Stimulated activated CD8-positive, alpha-beta memory T cell treated with anti-CD3 and anti-CD28 coated beads, Interleukin-7, amount 100 ng/mL, for 1 hour (primary cell): ENCODE measurements around the gene HMGCS1.
A peak's percentile ranks its signal among the peaks of the same experiment; 100 is the strongest.
"Not testable (repeated sequence)": the region's sequence is repeated elsewhere in the genome, so short reads cannot be mapped to it uniquely, and the experiment has no call there.

Source experiments
- DNase-seq, 2 donors: peaks; one replicate each; pipeline ENCODE4 v3.0.0-alpha.2; 2020; ENCODE audit warnings: low read depth in 2 of 2

Gene HMGCS1

DNA sequence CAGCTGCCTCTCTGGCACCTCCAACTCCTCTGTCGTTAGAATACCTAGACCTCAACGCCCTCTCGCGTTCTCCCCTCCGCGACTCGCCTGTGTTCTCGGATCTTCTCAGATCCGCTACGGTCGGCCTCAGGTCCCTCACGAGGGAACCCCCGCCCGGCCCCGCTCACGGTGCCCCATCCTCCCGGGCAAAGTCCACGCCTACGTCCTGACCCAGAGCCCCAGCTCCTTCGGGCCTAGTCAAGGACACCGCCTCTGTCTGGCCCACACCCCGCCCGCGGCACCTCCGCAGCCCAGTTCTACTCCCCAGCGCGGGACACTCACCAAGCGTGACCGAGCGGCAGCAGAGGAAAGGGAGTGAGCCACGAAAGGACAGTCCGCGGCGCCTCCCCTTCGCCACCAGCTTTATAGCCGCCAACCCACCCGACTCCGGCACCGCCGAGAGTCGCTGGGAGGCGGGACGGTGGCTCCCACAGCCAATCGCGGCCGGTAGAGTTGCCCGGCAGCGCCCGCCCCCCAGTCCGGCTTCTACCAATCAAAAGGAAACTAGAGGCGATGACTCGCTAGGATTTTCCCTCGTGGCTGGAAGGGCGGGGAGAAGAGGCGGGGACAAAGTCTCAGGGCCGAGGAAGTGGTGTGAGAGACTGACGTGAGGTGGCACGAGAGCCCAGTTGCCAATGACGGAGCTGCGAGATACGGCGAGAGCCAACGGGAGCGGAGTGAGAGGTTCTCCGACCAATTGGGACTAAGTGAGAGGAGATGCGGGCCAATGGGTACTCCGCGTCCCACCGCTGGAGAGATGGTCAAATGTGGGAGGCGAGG is at the start of gene HMGCS1:
Gene HMGCS1, minus strand, starts transcription at position 378 of the 819 bp plus-strand sequence. CDS start 14,447 bp downstream, outside the sequence.
- peak; percentile 93 to 95 for DNase-seq

DNA sequence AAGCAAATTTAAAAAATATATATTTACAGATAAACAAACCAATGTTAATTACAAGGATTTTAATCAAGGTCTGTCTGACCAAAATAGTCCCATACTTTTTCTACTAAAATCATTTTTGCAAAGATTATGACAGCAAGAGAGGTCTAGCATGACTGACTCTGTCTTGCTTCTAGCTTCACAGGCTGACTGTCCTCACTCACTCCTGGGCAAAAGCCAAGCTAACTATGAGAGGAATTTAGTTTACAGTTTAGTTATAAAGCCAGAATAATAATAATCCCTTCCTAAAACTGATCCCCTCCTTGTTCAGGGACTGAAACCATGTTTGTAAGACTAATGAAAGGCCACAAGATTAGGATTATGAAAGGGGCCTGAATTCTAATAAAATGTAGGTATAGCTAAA is 45.5 kb upstream of the HMGCS1 start:
- DNase-seq, result no peak

DNA sequence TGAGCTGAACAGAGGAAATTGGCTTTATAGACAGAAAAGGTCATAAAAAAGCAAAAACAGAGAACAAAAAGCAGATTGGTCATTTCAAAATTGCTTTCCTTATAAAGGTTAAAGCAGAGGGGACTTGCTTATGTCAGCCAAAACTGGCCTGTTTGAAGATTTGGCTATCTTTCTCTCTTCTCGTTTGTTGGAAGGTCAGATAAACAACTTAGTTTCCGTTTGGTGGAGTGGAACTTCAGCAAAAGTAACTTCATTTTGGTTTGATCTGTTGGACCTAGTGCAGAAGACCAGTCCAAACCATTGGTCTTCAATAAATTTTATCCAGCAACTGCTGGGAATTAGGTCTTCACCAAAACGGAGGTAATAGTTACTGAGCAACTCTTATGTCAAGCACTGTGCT is 45.1 kb upstream of the HMGCS1 start:
- no peak for DNase-seq

DNA sequence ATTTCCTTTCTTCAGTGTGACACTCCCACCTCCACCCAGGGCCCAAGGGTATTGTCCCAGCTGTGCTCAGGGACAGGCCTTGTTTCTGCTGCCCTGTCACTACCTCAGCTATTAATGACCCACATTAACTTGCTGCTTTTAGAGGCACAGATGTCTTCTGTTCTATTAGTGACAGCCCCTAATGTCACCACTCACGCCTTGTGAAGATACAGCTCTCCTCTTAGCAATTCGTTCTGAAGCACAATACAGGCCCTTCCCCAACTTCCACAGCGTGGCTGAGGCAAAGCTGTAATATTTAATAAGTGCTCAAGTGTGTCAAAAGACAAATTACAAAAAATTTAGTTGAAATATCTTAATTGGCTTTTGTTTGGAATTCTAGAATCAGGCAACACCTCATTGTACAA is 44.7 kb upstream of the HMGCS1 start:
- no peak for DNase-seq

DNA sequence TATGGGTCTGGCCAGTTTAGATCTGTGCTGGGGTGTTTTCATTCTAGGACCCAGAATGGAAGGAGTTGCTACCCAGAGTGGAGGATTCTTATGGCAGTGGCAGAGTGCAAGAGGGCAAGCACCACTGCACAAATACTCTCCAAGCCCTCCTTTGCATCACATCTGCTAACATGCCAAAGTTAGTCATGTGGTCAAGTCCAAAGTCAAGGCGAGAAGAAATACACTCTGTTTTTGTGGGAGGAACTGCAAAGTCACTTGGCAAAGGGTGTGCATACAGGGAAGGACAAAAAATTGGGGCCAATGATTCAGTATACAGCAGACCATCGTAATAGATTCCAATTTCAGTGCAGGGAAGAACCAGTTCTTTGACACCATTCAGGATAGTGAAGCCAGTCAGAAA is 43.9 kb upstream of the HMGCS1 start:
- no peak for DNase-seq

DNA sequence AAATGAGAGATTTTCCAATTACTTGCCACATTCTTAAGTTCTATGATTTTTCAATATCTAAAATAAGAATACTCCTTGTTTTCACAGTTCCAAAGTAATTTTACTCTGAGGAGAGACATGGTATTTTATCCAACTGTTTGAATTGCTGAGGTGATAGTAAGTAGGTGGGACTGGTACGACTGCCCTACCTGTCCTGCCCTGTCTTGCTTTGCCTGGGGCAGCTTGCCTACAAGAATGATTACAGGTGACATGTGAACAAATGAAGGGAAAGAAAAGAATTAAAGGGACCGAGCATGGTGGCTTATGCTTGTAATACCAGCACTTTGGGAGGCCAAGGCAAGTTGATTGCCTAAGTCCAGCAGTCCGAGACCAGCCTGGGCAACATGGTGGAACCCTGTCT is 41.6 kb upstream of the HMGCS1 start:
- no peak for DNase-seq

DNA sequence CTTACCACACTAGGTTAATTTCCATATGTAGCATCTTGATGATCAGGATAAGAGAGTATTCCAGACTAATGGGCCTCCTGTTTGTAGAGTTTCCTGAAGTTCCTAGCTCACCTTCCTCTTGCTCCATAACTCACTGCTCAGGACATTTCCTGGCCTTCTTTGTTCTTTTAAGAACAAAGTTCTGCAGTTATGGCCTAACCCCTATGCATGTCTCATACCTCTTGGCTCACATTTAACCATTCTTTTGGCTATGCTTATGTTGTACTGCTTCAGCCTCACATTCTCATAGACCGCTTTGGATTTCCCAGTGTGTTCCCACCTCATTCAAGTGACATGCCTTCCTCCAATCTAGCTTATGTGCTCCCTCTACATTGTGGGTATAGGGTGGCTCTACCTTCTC is 40.5 kb upstream of the HMGCS1 start:
- DNase-seq, result no peak

DNA sequence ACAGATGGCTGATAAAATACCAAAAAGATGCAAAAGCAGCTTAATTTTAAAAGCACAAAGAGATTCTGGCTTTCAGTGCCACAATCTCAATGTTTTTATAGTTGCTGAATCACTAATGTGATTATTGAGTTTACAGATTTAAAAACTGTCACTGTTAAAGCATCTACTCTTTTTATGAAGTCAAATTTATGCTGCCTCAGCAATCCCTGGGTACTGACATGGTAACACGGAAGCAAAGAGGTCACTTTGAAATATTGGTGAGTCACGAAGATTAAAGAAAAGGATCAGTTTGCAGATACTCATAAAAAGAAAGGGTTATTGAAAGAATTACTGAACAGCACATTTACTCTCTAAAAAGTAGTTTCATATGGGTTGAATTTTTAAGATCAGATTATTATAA is 39.7 kb upstream of the HMGCS1 start:
- DNase-seq, result no peak

DNA sequence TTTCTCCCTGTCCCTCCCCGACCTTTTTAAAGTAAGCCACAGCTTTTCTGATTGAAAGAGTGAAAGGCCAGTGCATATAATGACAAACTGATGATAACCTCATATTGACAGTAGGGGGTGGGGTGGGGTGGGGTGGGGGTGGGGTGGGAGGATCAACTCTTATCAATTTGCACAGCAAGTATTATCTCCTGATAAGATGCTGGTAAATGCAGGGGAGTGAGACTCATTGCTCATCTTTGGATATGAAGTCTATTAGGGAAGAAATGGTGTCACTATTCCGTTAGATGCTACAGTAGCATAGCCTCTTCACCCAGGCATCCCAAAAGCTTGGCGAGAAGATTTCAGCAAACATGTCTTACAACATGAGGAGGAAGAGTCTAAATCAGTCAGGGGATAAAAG is 38.9 kb upstream of the HMGCS1 start:
- DNase-seq, result no peak

DNA sequence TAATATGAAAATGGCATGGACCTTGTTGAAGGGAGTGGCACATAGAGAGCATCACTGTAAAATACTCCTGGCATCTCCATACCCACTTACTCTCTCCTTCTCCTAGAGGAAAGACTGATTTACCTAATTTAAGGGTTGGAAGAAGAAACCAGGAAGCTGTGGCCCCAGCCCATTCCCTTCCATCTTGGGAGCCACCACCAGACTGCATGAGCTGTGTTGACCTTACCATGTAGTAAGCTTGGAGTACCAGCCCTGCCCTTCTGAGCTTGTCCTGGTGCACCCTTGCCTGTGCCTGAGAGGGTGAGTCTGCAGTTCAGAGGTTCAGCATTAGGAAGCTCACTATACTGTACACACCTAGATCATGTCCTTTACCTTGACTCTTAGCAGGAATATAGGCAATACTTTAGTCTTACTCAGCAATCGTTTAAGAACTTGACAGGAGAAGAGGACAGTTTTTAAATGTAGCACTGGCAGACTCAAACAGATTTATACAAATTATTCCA is 35.7 kb upstream of the HMGCS1 start:
- DNase-seq, result no peak

DNA sequence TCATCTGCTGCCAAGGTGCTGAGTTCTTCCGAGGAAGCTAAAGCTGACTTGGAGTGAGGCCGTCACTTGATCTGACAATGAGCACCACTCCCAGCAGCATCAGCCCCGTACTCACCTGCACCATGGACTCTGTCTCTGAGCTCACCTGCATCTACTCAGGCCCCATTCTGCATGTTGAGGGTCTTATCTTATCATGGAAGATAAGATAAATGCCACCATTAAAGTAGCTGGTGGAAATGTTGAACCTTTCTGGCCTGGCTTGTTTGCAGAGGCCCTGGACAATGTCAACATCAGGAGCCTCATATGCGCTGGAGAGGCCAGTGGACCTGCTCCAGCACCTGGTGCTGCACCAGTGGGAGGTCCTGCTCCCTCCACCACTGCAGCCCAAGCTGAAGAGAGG is 35.0 kb upstream of the HMGCS1 start:
- DNase-seq, result no peak

DNA sequence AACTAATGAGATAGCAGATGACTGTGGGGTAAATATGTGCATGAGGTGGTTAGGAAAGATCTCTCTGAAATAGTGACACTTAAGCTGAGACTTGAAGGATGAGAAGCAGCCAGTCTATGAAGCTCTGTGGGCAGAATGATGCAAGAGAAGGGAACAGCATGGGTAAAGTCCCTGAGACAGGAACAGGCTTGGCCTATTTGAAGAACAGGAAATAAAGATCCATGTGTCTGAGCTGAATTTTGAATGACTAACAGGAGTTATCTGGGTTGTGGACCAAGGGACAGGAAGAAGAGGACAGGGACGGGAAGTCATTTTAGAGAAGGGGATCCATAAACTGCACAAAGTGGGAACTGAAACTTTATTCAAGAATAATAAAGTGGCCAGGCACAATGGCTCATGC is 25.6 kb upstream of the HMGCS1 start:
- no peak for DNase-seq

DNA sequence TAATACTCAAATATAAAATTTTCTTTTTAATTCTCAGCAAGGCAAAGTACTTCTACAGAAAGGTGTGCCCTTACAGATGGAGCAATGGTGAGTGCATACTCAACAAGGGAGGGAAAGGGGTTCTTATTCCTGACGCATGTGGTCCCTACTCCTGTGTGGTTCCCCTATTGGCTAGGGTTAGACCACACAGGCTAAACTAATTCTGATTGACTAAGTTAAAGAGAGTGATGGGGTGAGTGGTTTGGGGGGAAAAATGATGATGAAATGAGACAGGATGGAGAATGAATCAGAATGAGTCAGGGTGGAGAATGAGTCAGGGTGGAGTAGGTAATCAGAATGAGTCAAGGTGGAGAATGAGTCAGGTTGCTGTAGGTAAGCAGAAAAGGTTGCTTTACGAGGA is 22.9 kb upstream of the HMGCS1 start:
- DNase-seq, result no peak

DNA sequence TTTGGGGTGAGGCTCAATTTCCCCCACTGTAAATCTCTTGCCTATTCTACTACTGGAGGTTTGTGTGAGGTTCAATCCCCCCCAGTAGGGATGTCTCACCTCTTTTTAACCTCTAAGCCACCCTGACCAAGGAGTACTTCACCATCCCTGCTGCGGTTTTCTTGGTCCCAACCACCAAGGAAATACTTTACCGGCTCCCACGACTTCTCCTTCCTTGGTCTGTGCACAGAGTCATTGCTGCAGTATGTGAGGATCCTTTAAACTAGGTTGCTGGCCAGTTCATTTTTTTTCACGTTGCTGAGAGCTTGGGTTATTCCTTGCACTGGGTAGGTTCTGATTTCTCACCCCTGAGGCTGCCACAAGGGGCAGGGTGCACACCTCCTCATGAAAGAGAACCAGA is 22.5 kb upstream of the HMGCS1 start:
- DNase-seq, result no peak

DNA sequence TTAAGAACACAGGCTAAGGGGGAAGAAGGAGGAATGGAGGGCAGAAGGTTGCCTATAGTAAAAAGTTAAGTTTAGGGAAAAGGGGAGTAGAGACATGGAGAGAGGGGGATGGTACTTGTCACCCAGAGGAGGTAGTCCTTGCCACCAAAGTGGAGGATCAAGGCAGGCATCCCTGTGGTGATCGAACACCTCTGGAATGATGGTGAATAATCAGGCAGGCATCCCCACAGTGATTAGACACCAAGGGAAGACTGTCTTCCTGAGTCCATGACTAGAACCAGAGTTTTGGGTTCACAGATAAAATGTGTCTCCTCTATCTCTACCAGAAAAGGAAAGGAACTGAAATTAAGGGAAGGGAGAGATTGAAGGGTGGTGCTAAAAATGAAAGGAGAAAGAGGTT is 19.2 kb upstream of the HMGCS1 start:
- no peak for DNase-seq

DNA sequence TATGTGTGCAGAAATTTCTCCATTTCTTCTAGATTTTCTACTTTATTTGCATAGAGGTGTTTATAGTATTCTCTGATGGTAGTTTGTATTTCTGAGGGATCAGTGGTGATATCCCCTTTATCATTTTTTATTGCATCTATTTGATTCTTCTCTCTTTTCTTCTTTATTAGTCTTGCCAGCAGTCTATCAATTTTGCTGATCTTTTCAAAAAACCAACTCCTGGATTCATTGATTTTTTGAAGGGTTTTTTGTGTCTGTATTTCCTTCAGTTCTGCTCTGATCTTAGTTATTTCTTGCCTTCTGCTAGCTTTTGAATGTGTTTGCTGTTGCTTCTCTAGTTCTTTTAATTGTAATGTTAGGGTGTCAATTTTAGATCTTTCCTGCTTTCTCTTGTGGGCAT is 12.4 kb upstream of the HMGCS1 start:
- not testable (repeated sequence) for DNase-seq

DNA sequence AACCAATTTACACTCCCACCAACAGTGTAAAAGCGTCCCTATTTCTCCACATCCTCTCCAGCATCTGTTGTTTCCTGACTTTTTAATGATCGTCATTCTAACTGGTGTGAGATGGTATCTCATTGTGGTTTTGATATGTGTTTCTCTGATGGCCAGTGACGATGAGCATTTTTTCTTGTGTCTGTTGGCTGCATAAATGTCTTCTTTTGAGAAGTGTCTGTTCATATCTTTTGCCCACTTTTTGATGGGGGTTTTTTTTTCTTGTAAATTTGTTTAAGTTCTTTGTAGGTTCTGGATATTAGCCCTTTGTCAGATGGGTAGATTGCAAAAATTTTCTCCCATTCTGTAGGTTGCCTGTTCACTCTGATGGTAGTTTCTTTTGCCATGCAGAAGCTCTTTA is 10.3 kb upstream of the HMGCS1 start:
- DNase-seq, result not testable (repeated sequence)

DNA sequence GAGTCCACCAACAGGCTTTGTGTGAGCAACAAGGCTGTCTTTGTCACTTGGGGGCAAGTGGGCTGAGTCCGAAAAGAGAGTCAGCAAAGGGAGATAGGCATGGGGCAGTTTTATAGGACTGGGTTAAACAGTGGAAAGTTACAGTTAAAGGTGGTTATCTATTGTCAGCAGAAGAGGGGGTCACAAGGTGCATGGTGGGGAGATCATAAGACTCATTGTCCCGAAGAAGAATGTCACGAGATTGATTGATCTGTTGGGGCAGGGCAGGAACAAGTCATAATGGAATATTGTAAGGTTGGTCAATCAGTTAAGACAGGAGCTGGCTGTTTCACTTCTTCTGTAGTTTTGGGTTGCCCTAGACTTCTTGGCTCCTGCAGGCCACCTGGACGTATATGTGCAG is 7.6 kb upstream of the HMGCS1 start:
- DNase-seq, result no peak

DNA sequence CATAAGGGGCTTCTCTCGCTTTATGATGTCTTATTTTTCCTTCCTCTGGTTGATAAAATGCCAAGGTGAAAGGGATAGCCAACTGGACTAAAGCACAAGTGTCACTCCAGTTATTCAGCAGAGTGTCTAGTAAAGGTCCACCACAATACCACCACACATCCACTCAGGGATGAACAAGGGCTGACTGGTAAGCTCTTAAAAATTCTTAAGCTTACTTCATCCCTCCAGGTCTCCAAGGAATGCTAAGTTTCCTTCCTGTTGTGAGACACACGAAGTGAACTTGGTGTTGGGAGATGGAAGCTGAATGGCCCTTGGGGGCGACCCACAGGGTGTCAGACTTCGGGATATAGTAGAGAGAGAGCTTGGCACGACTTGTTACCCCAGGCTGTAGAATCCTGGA is 3.2 kb upstream of the HMGCS1 start:
- no peak for DNase-seq

DNA sequence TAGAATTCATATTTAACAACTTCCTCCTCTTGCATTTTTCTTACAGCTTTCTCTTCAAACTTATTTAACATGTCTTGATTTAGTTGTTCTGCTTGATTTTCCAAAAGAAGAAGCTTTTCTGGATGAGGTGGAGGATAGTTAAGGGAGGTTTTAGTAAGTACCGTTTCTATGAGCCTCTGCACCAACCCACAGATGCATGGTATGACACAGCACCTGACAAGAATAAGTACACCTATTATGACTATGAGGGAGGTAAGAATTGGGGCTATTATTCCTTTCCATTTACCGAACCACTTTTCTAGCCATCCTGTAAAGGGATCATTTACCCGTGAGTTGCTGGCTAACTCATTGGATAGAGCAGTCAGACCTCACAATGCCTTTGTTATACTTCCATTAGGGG is 2.5 kb upstream of the HMGCS1 start:
- DNase-seq, result no peak

DNA sequence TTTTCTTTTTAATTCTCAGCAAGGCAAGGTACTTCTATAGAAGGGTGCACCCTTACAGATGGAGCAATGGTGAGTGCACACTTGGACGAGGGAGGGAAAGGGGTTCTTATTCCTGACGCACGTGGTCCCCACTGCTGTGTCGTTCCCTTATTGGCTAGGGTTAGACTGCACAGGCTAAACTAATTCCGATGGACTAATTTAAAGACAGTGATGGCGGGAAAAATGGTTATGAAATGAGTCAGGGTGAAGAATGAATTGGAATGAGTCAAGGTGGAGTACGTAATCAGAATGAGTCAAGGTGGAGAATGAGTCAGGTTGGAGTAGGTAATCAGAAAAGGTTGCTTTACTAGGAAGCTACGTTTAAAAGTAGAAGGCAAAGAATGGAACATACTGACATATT is 2.1 kb upstream of the HMGCS1 start:
- no peak for DNase-seq

DNA sequence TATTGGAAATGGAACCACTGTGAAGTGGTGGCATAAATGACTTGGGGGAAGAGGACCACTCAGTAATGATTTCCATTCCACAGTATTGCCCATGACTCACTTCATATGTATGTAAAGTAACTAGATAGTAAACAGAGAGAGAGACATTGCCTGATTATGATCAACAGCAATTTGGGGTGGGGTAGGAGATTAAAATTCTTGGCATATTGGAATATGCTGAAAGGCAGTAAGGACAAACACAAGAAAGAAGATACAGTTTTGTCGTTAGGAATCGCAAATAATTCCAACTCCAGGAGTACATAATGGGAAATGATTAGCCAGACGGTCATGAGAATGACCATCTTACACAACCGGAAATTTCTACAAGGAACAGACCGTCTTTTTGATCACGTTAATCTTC is 1.5 kb upstream of the HMGCS1 start:
- no peak for DNase-seq

DNA sequence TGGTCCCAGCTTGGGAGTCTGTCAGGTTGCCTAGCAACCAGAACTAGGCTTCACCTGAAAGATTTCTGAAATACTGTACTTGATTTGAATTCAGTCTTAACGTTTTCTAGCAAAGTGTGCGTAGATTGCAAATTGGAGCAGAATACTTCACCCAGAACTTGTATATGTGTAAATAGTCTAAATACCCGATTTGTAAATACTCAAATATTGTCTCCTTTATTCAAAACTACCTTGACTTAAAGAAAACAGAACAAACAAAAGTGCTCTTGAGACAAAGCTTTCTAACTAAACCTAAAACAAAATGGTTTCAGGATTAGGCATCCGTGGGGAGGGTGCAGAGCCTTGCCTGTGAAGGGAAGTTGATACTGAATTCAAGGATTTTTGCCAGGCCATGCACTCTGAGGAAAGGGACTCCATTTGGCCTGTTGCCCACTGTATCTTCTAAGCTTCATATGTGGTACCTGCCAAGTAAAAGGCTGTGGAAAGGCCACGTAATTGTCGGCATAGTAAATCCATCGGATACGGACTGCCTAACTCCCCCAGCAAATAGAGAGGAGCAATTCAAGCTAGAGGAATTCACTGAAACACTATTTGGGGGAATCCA is 744 bp upstream of the HMGCS1 start:
- DNase-seq, result no peak

DNA sequence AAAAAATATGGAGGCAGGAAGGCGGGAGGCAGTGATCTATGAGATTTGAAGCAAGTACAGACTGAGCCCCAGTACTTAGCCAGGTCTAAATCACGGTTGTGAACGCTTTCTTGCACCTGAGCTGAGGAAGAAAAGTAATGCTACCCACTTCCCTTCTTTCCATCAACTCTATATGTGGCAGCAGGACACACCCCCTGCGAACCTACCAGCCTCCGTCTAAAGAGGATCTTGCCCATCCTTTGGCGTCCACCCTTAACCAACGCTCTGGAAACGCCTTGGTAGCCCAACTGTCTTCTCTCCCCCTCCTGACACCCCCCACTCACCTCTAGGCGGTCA is 545 bp downstream of the HMGCS1 start:
- no peak for DNase-seq
